Heart left ventricle (tissue), 13 donors: ENCODE results near the gene TMEM107.

Experiments
- CTCF ChIP-seq, 12 donors: fragments of 200-600 bp; sonication (generic) in 4 of 12; IDR thresholded peaks; one replicate each; pipeline versions ENCODE4 v1.5.0 to v1.8.0; 2018 to 2022; ENCODE audit warnings: antibody characterized with exemption in 12 of 12, mild to moderate bottlenecking in 5 of 12
- POLR2A ChIP-seq, 2 donors: fragments of 450-650 bp; IDR thresholded peaks; one replicate each; pipeline ENCODE4 v1.6.1; 2017; ENCODE audit warnings: antibody characterized with exemption in 2 of 2, mild to moderate bottlenecking in 2 of 2, moderate library complexity in 2 of 2
- donor health status: ischemic (EF 13 %, LVEDD 7.1; RV severe dilation, severe dysfunction).
- donor health status: DM: no; HTN: yes; CAD: no.
- donor health status: DM: no; HTN: no; CAD: no.
- donor health status: ischemic (EF 25% LVEDD 6.9; RV normal size, moderate dysfunction).
- donor health status: ischemic (EF 25% LVEDD 5.7; RV mildly dilated, moderate dysfunction).
- donor health status: ischemic (EF 35%, LVEDD 5.7; RV mildly dilated, moderate dysfunction).
- donor health status: nonischemic (EF 11% LVEDD 7.7; RV severe dilation, severe dysfunction).
- donor health status: DM: yes; HTN: yes; CAD: no.
- donor health status: PGD.
- donor health status: ischemic (EF 29% LVEDD 5.4; RV normal size, mild dysfunction).
- donor health status: nonischemic (EF 23%, LVEDD 6.1; RV moderate dilation, normal function).

GRCh38 chr17:8137645-8138373 is 38.4 kb downstream of the TMEM107 start:
- no peak for TF ChIP-seq CTCF (IDR thresholded peaks at IDR 0.05)
- no peak for TF ChIP-seq POLR2A (IDR thresholded peaks at IDR 0.05)
